Measurements from ENCODE around the gene NT5DC2. TPM values are rescaled to one million over a fixed set of nuclear protein-coding genes. Genes with fewer than 3 reads are reported as not detected.
"Not testable (repeated sequence)": the region's sequence is repeated elsewhere in the genome, so short reads cannot be mapped to it uniquely, and the experiment has no call there.

Gene NT5DC2
- total RNA-seq, 1 donor from 2014 or later: 392 TPM

GRCh38 chr3:52529376-52530333 lies 4.0 kb downstream of the NT5DC2 start:
- H3K9me3 Mint-ChIP-seq: no peaks in the 10 kb centered on the region
- H3K27ac Mint-ChIP-seq (ENCODE audit: unreplicated experiment): peak overlapping the region; percentile 93
- no peak for TF ChIP-seq CTCF (conservative IDR thresholded peaks at IDR 0.05)
- H3K4me3 Mint-ChIP-seq: peak overlapping the region; percentile 86
- H3K4me1 Mint-ChIP-seq: peaks cover 30% of the 10 kb centered on the region
- DNase-seq (ENCODE audit: low read depth, low spot score): no peak
- H3K36me3 Mint-ChIP-seq (ENCODE audit: low read depth): peaks cover 6% of the 10 kb centered on the region
- no peaks in the 10 kb centered on the region for H3K27me3 Mint-ChIP-seq (ENCODE audit: low read depth)

DNA sequence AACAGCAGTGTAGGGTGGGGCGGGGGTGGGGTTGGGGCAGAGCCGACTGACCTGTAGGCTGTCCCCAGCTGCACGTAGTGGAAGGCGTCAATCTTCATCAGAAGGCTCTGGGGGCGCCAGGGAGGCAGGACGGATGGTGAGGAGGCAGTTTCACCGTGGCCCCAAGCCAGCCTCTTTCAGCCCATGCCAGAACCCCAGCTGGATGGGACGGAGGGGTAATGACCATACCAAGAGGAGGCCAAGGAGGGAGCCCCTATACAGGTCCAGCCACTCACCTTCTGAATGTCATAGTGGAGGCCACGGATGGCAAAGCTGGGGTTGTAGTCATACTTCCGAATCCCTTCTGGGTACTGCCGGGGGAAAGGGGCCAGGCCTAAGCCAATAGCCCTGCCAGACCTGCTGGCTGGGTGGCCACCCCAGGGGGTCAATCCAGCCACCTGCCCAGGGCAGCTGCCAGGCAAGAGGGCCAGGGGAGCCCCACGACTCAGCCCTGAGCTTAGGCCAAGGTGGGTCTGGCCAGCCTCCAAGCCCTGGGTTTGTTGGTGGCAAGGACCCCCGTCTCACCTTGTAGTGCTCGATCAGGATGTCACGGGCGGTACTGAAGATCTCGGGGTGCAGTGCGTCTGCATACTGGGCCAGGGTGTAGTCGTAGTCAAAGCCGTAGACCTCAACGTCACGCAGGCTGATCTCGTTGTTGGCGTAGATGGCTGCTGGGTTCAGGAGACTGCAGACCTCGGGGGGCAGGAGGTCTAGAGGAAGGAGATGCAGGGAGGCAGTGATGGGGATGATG lies 4.9 kb downstream of the NT5DC2 start:
- TF ChIP-seq CTCF (conservative IDR thresholded peaks at IDR 0.05): no peak
- Mint-ChIP-seq H3K4me1 (peaks cover 26% of the 10 kb centered on the region), H3K27me3 (ENCODE audit: low read depth) (no peaks in the 10 kb centered on the region), H3K36me3 (ENCODE audit: low read depth) (peaks cover 12% of the 10 kb centered on the region), H3K27ac (ENCODE audit: unreplicated experiment) (no peak overlapping the region), H3K9me3 (no peaks in the 10 kb centered on the region), H3K4me3 (peak overlapping the region; percentile 79)
- no peak for DNase-seq (ENCODE audit: low read depth, low spot score)

GRCh38 chr3:52527732-52528585 lies 5.7 kb downstream of the NT5DC2 start:
- Mint-ChIP-seq H3K4me3 (peak overlapping the region; percentile 41), H3K4me1 (peaks cover 26% of the 10 kb centered on the region), H3K27me3 (ENCODE audit: low read depth) (no peaks in the 10 kb centered on the region), H3K27ac (ENCODE audit: unreplicated experiment) (no peak overlapping the region), H3K36me3 (ENCODE audit: low read depth) (peaks cover 12% of the 10 kb centered on the region), H3K9me3 (no peaks in the 10 kb centered on the region)
- no peak for DNase-seq (ENCODE audit: low read depth, low spot score)
- no peak for TF ChIP-seq CTCF (conservative IDR thresholded peaks at IDR 0.05)

DNA sequence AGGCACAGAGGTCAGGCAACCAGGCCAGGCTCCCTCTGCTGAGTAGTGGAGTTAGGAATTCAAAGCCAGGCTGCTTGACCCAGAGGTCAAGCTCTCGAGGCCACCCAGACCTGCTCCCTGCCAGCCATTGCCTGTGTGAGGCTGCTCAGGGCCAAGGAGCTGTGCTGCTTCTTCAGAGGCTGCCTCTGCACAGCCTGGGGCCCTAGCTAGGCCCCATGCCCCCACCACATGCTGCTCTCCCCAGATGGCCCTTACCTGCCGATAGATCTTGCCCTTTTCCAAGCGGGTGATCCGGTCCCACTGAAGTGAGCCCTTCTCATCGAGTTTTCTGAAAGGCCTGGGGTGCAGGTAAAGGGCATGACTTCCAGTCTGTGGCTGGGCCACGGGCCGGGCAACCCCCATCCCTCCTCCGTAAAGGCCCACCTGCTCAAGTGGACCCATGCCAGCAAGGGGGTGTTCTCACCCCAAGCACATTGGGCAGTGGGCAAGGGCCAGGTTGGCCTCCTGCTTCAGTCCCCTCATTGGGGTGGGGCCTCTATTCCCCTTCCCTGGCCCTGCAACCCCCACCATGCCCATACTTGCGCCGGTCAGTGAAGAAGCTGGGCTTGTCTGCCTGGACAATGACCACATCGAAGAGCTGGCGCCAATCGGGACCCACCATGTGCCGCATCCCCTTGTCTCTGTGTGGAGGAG lies 6.5 kb downstream of the NT5DC2 start:
- Mint-ChIP-seq H3K27ac (ENCODE audit: unreplicated experiment) (no peak overlapping the region), H3K4me1 (peaks cover 21% of the 10 kb centered on the region), H3K9me3 (no peaks in the 10 kb centered on the region), H3K36me3 (ENCODE audit: low read depth) (peaks cover 12% of the 10 kb centered on the region), H3K27me3 (ENCODE audit: low read depth) (no peaks in the 10 kb centered on the region), H3K4me3 (peak overlapping the region; percentile 41)
- TF ChIP-seq CTCF (conservative IDR thresholded peaks at IDR 0.05): no peak
- DNase-seq (ENCODE audit: low read depth, low spot score): no peak

DNA sequence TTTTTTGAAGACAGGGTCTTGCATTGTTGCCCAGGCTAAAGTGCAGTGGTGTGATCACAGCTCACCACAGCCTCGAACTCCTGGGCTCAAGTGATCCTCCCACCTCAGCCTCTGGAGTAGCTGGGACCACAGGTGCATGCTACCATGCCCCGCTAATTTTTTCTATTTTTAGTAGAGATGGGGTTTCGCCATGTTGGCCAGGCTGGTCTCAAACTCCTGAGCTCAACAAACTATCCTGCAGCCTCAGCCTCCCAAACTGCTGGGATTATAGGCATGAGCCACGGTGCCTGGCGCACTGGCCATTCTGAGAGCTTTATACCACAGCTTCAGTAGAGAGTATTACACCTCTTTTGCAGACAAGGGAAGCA lies 7.0 kb downstream of the NT5DC2 start:
- H3K4me1 Mint-ChIP-seq: peaks cover 16% of the 10 kb centered on the region
- H3K4me3 Mint-ChIP-seq: peak overlapping the region; percentile 41
- not testable (repeated sequence) for H3K9me3 Mint-ChIP-seq; H3K27me3 Mint-ChIP-seq (ENCODE audit: low read depth); DNase-seq (ENCODE audit: low read depth, low spot score)
- peaks cover 12% of the 10 kb centered on the region for H3K36me3 Mint-ChIP-seq (ENCODE audit: low read depth)
- H3K27ac Mint-ChIP-seq (ENCODE audit: unreplicated experiment): peak overlapping the region; percentile 62
